Measurements from ENCODE around the gene SCAMP1.
"Not testable (repeated sequence)": the region's sequence is repeated elsewhere in the genome, so short reads cannot be mapped to it uniquely, and the experiment has no call there.

The SCAMP1 gene

GRCh38 chr5:78377718-78378105 is 17.3 kb downstream of the SCAMP1 start:
- Histone ChIP-seq H3K9me3 (peaks cover 5% of the 10 kb centered on the region; the same call in 1 of the 2 replicates), H3K36me3 (no peaks in the 10 kb centered on the region), H3K9ac (no peak overlapping the region), H3K4me2 (no peak overlapping the region), H3K4me1 (no peaks in the 10 kb centered on the region), H3K27me3 (no peaks in the 10 kb centered on the region), H3K27ac (no peak overlapping the region), H3K4me3 (no peak overlapping the region), H4K20me1 (peaks cover 63% of the 10 kb centered on the region)
- no peak for TF ChIP-seq Cebpa-rat (IDR thresholded peaks at IDR 0.05)

GRCh38 chr5:78387468-78388153 is 27.2 kb downstream of the SCAMP1 start:
- H3K36me3 ChIP-seq = peaks cover 36% of the 10 kb centered on the region
- no peaks in the 10 kb centered on the region for H3K4me1 ChIP-seq
- H4K20me1 ChIP-seq = no peaks in the 10 kb centered on the region
- no peak overlapping the region for H3K4me2 ChIP-seq
- TF ChIP-seq Cebpa-rat (IDR thresholded peaks at IDR 0.05) = no peak
- H3K27me3 ChIP-seq = no peaks in the 10 kb centered on the region
- no peak overlapping the region for H3K9ac ChIP-seq
- peaks cover 83% of the 10 kb centered on the region for H3K9me3 ChIP-seq
- no peak overlapping the region for H3K4me3 ChIP-seq
- no peak overlapping the region for H3K27ac ChIP-seq

DNA sequence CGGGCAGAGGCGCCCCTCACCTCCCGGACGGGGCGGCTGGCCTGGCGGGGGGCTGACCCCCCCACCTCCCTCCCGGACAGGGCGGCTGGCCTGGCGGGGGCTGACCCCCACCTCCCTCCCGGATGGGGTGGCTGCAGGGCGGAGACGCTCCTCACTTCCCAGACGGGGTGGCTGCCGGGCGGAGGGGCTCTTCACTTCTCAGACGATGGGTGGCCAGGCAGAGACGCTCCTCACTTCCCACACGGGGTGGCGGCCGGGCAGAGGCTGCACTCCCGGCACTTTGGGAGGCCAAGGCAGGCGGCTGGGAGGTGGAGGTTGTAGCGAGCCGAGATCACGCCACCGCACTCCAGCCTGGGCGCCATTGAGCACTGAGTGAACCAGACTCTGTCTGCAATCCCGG is 30.9 kb downstream of the SCAMP1 start:
- H3K27me3 ChIP-seq, H4K20me1 ChIP-seq, H3K27ac ChIP-seq, H3K4me1 ChIP-seq, H3K9ac ChIP-seq, H3K4me3 ChIP-seq, H3K4me2 ChIP-seq: not testable (repeated sequence)
- peaks cover 50% of the 10 kb centered on the region for H3K36me3 ChIP-seq
- H3K9me3 ChIP-seq = peaks cover 51% of the 10 kb centered on the region

- no peak overlapping the region for H3K27ac ChIP-seq
- H3K4me1 ChIP-seq = no peaks in the 10 kb centered on the region
- H3K9ac ChIP-seq = no peak overlapping the region
- TF ChIP-seq Cebpa-rat (IDR thresholded peaks at IDR 0.05) = no peak
- H3K4me3 ChIP-seq = no peak overlapping the region
- H4K20me1 ChIP-seq = no peaks in the 10 kb centered on the region
- H3K9me3 ChIP-seq = peaks cover 30% of the 10 kb centered on the region
- H3K4me2 ChIP-seq = no peak overlapping the region
- H3K36me3 ChIP-seq = peaks cover 30% of the 10 kb centered on the region
- no peaks in the 10 kb centered on the region for H3K27me3 ChIP-seq
Observed at GRCh38 chr5:78397831-78398230, 37.4 kb downstream of the SCAMP1 start.

- H3K9ac ChIP-seq = no peak overlapping the region
- no peaks in the 10 kb centered on the region for H4K20me1 ChIP-seq
- peaks cover 23% of the 10 kb centered on the region; the same call in 1 of the 2 replicates for H3K36me3 ChIP-seq
- no peaks in the 10 kb centered on the region for H3K4me1 ChIP-seq
- no peak for TF ChIP-seq Cebpa-rat (IDR thresholded peaks at IDR 0.05)
- H3K27ac ChIP-seq = no peak overlapping the region
- no peaks in the 10 kb centered on the region for H3K27me3 ChIP-seq
- H3K9me3 ChIP-seq = peaks cover 36% of the 10 kb centered on the region
- no peak overlapping the region for H3K4me2 ChIP-seq
- no peak overlapping the region for H3K4me3 ChIP-seq
Observed at GRCh38 chr5:78399116-78399515, 38.7 kb downstream of the SCAMP1 start.

DNA sequence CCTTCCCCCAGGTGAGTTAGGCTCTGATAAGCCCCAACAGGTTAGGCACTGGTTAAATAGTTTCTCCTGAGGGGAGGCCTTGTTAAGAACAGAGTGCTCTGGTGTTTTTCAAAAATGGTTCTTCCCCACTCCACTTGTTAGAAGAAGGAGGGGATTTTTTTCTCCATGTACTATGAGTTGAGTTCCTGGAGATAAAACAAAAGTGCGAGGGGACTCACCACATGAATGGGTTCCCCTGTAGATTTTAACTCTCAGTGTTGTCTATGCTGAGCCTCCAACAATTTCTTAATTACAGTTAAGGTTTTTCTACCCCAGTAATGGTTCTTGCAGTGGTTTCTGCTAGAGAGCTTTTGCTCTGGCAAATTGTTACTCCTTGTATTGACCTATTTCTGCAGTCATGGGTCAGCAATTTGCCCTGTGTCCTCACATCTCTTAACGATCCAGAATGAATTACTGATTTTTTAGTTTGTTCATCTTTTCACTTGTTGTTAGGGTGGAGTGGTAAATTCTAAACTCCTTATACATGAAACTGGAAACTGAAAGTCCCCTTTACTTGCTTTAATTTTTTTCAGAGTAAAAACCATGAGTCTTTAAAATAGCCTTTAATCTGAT is 44.4 kb downstream of the SCAMP1 start:
- Histone ChIP-seq H3K4me3 (no peak overlapping the region), H3K27ac (no peak overlapping the region), H3K4me2 (no peak overlapping the region)

GRCh38 chr5:78405829-78406750 is 45.7 kb downstream of the SCAMP1 start:
- peaks cover 19% of the 10 kb centered on the region for H3K9me3 ChIP-seq
- H3K4me3 ChIP-seq = no peak overlapping the region
- no peak for TF ChIP-seq Cebpa-rat (IDR thresholded peaks at IDR 0.05)
- peaks cover 18% of the 10 kb centered on the region for H3K36me3 ChIP-seq
- no peak overlapping the region for H3K27ac ChIP-seq
- H3K9ac ChIP-seq = no peak overlapping the region
- no peak overlapping the region for H3K4me2 ChIP-seq
- H4K20me1 ChIP-seq = peaks cover 37% of the 10 kb centered on the region; the same call in 1 of the 2 replicates
- H3K4me1 ChIP-seq = no peaks in the 10 kb centered on the region
- no peaks in the 10 kb centered on the region for H3K27me3 ChIP-seq

More for the DNA sequence above, 44.4 kb downstream of the SCAMP1 start:
- H3K36me3 ChIP-seq = peaks cover 18% of the 10 kb centered on the region
- TF ChIP-seq Cebpa-rat (IDR thresholded peaks at IDR 0.05) = no peak
- H4K20me1 ChIP-seq = peaks cover 28% of the 10 kb centered on the region; the same call in 1 of the 2 replicates
- no peak overlapping the region for H3K9ac ChIP-seq
- H3K4me1 ChIP-seq = no peaks in the 10 kb centered on the region
- H3K27me3 ChIP-seq = no peaks in the 10 kb centered on the region
- peaks cover 23% of the 10 kb centered on the region for H3K9me3 ChIP-seq

DNA sequence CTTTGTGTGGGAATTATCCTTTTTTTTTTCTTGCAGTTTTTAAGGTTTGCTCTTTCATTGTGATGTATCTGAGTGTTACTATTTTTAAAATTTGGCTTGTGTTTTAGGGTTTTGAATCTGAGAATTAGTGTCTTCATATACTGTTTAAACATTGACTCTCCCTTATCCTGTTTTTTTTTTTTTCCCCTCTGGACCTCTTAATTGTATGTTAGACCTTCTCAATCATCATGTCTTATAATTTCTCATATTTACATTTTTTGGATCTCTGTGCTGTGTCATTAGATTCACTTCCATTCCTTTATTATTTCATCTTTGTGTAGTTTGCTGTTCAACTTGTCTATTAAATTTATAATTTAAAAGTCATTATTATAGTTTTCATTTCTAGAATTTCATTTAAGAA is 47.0 kb downstream of the SCAMP1 start:
- peaks cover 18% of the 10 kb centered on the region for H3K36me3 ChIP-seq
- H3K27me3 ChIP-seq = no peaks in the 10 kb centered on the region
- peaks cover 42% of the 10 kb centered on the region; the same call in 1 of the 2 replicates for H4K20me1 ChIP-seq
- no peak for TF ChIP-seq Cebpa-rat (IDR thresholded peaks at IDR 0.05)
- no peak overlapping the region for H3K9ac ChIP-seq
- H3K4me3 ChIP-seq = no peak overlapping the region
- H3K27ac ChIP-seq = no peak overlapping the region
- no peak overlapping the region for H3K4me2 ChIP-seq
- peaks cover 19% of the 10 kb centered on the region for H3K9me3 ChIP-seq
- no peaks in the 10 kb centered on the region for H3K4me1 ChIP-seq

DNA sequence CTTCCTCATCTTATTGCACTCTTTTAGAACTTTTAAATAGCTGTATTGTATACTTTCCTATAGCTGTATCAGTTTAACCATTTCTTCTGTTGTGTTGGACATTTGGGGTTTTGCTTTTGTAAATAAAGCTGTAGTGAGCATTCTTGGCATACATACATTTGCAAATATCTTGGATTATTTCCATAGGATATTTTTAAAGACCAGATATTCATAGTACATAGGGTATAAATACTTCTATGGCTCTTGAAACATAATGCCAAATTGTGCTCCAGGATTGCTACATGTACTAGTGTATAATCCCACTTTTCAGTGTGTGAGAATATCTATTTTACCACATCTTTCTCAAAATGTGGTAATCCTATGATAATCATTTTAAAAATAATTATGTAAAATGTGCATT is 51.2 kb downstream of the SCAMP1 start:
- H3K4me2 ChIP-seq = no peak overlapping the region

More for the DNA sequence above, 51.2 kb downstream of the SCAMP1 start:
- Histone ChIP-seq H4K20me1 (peaks cover 30% of the 10 kb centered on the region; the same call in 1 of the 2 replicates), H3K4me1 (no peaks in the 10 kb centered on the region), H3K36me3 (peaks cover 28% of the 10 kb centered on the region), H3K4me3 (no peak overlapping the region), H3K27me3 (no peaks in the 10 kb centered on the region), H3K9me3 (peaks cover 10% of the 10 kb centered on the region), H3K27ac (no peak overlapping the region), H3K9ac (no peak overlapping the region)
- no peak for TF ChIP-seq Cebpa-rat (IDR thresholded peaks at IDR 0.05)
